Epithelial cell of umbilical artery (primary cell): ENCODE results near the gene ARMC12. TPM values are rescaled to one million over a fixed set of nuclear protein-coding genes. Genes with fewer than 3 reads are reported as not detected.

Experiments used
- total RNA-seq: library from RNA; depleted of rRNA; stranded (reverse); fragments of >200 nt; gene quantifications from 2 replicates; pipeline ENCODE4 v1.2.3, GENCODE V29; 2014

ARMC12 gene
- total RNA-seq: 0.30 TPM in 1 of 2 replicates, not detected in the other

GRCh38 chr6:35736982-35737412 lies at the start of gene ARMC12:
TSS of gene ARMC12 (plus strand) at chr6:35737032. CDS start at chr6:35737109, 77 bp downstream.

GRCh38 chr6:35688605-35689322 lies 48.1 kb upstream of the ARMC12 start, which contains the start of gene FKBP5:
TSS of gene FKBP5 (minus strand) at chr6:35688915. CDS start at chr6:35642824, 46,091 bp downstream.

GRCh38 chr6:35776364-35777215 lies 39.8 kb downstream of the ARMC12 start, which contains the start of gene CLPSL2:
TSS of gene CLPSL2 (plus strand) at chr6:35776598. CDS start at chr6:35776619, 21 bp downstream.

GRCh38 chr6:35780719-35781118 lies 43.9 kb downstream of the ARMC12 start, which contains the start of gene CLPSL1:
TSS of gene CLPSL1 (plus strand) at chr6:35781019. CDS start at chr6:35781111, 92 bp downstream.

Other genes starting within 250 kb of the ARMC12 start
- gene TEAD3, start 240.0 kb upstream of the ARMC12 start, total RNA-seq: 0.32 and 0.61 TPM in 2 replicates
- not detected in 2 replicates for gene TULP1, start 224.1 kb upstream of the ARMC12 start, total RNA-seq
- gene FKBP5, start 48.1 kb upstream of the ARMC12 start, total RNA-seq: 23.1 and 36.5 TPM in 2 replicates
- gene CLPSL2, start 39.6 kb downstream of the ARMC12 start, total RNA-seq: not detected in 2 replicates
- not detected in 2 replicates for gene CLPSL1, start 44.0 kb downstream of the ARMC12 start, total RNA-seq
- not detected in 2 replicates for gene CLPS, start 60.3 kb downstream of the ARMC12 start, total RNA-seq
- not detected in 2 replicates for gene LHFPL5, start 68.3 kb downstream of the ARMC12 start, total RNA-seq
- gene SRPK1, start 184.1 kb downstream of the ARMC12 start, total RNA-seq: 96.5 and 117 TPM in 2 replicates